ENCODE results near the gene C1orf232. TPM values are rescaled to one million over a fixed set of nuclear protein-coding genes. Genes with fewer than 3 reads are reported as not detected.

The C1orf232 gene
- polyA plus RNA-seq, 1 experiment = not detected

GRCh38 chr1:26195805-26196204 lies 27.0 kb upstream of the C1orf232 start:
- ChIA-PET POLR2A (no interaction called here), CTCF (interaction anchor here (1.0 kb wide), 1 partner anchor 14 kb away, joined by 3 read pairs; no protein-coding TSS in a partner anchor)
- DNase-seq (ENCODE audit: low read depth) = no peak
- TF ChIP-seq, protein P1, sequence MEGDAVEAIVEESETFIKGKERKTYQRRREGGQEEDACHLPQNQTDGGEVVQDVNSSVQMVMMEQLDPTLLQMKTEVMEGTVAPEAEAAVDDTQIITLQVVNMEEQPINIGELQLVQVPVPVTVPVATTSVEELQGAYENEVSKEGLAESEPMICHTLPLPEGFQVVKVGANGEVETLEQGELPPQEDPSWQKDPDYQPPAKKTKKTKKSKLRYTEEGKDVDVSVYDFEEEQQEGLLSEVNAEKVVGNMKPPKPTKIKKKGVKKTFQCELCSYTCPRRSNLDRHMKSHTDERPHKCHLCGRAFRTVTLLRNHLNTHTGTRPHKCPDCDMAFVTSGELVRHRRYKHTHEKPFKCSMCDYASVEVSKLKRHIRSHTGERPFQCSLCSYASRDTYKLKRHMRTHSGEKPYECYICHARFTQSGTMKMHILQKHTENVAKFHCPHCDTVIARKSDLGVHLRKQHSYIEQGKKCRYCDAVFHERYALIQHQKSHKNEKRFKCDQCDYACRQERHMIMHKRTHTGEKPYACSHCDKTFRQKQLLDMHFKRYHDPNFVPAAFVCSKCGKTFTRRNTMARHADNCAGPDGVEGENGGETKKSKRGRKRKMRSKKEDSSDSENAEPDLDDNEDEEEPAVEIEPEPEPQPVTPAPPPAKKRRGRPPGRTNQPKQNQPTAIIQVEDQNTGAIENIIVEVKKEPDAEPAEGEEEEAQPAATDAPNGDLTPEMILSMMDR (IDR thresholded peaks at IDR 0.05; ENCODE audit: insufficient read depth, low read depth, low read length) = no peak
- no peaks in the 10 kb centered on the region for H3K27me3 ChIP-seq (ENCODE audit: control insufficient read depth, insufficient read depth, low read length)
- no peak overlapping the region for H3K4me3 ChIP-seq (ENCODE audit: low read depth, low read length)
- no peaks in the 10 kb centered on the region for H3K36me3 ChIP-seq (ENCODE audit: control insufficient read depth, insufficient read depth, low read length)

DNA sequence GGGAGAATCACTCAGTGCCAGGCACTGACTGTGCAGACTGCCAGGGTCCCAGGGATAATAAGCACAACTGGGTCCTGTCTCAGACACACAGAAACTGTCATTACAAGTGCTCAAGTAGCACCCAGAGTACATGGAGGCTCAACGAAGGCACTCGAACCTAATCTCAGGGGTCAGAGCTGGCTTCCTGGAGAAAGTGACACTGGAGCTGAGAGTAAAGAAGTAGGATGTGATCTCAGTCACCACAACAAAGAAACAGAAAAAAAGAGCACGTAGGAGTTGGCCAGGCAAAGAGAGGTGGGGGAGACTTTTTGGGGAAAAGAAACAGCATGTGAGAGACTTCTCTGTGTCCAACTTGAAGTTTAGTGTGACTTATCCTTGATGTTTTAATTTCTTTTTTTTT lies 23.0 kb upstream of the C1orf232 start:
- Histone ChIP-seq H3K36me3 (ENCODE audit: control insufficient read depth, insufficient read depth, low read length) (no peaks in the 10 kb centered on the region), H3K27me3 (ENCODE audit: control insufficient read depth, insufficient read depth, low read length) (no peaks in the 10 kb centered on the region), H3K4me3 (ENCODE audit: low read depth, low read length) (no peak overlapping the region)
- CTCF ChIA-PET = no interaction called here
- TF ChIP-seq, protein P1 (IDR thresholded peaks at IDR 0.05; ENCODE audit: insufficient read depth, low read depth, low read length) = no peak
- no peak for DNase-seq (ENCODE audit: low read depth)
- POLR2A ChIA-PET = no interaction called here

GRCh38 chr1:26190373-26190987 lies 21.7 kb upstream of the C1orf232 start, which contains the start of gene CATSPER4:
CATSPER4 (plus strand) TSS chr1:26190602; CDS start chr1:26190628, 26 bp downstream.
- no peak for DNase-seq (ENCODE audit: low read depth)
- Histone ChIP-seq H3K4me3 (ENCODE audit: low read depth, low read length) (no peak within 1 kb of the TSS), H3K27me3 (ENCODE audit: control insufficient read depth, insufficient read depth, low read length) (no peaks in the 10 kb centered on the region), H3K36me3 (ENCODE audit: control insufficient read depth, insufficient read depth, low read length) (no peaks in the 10 kb centered on the region)
- TF ChIP-seq, protein P1 (IDR thresholded peaks at IDR 0.05; ENCODE audit: insufficient read depth, low read depth, low read length) = no peak
- CTCF ChIA-PET = interaction anchor here (1.0 to 1.5 kb wide), 3 partner anchors 46 to 201 kb away, joined by 3 to 6 read pairs (median 4); no protein-coding TSS in a partner anchor
- POLR2A ChIA-PET = interaction anchor here (0.6 kb wide), 1 partner anchor 120 kb away, joined by 5 read pairs; no protein-coding TSS in a partner anchor

DNA sequence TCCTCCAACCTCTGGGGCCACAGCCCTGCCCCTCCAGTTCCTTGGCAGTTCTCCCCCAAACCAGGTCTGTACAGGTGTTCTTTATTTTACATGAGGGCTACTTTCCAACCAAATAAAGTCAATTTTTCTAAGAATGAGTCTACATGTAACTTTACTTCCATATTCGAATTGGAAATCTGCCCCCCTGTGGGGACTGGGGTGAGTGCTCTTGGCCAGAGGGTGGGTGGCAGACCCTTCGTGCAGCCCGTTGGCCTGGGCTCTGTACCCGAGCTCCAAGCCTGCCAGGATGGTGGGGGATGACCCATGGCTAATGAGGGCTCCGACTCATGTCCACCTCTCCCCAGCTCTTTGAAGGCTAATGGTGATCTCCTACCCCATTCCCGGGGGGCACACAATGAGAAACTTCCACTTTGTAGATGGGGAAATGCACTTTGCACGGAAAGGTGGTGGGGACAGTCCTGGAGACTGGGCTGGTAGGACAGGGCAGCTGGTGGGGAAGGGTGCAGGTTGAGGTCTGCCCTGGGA lies 21.1 kb upstream of the C1orf232 start:
- POLR2A ChIA-PET = interaction anchor here (0.6 kb wide), 1 partner anchor 121 kb away, joined by 5 read pairs; no protein-coding TSS in a partner anchor
- Histone ChIP-seq H3K27me3 (ENCODE audit: control insufficient read depth, insufficient read depth, low read length) (no peaks in the 10 kb centered on the region), H3K36me3 (ENCODE audit: control insufficient read depth, insufficient read depth, low read length) (no peaks in the 10 kb centered on the region), H3K4me3 (ENCODE audit: low read depth, low read length) (no peak overlapping the region)
- TF ChIP-seq, protein P1 (IDR thresholded peaks at IDR 0.05; ENCODE audit: insufficient read depth, low read depth, low read length) = no peak
- CTCF ChIA-PET = interaction anchor here (1.0 to 1.5 kb wide), 3 partner anchors 45 to 201 kb away, joined by 3 to 6 read pairs (median 4); no protein-coding TSS in a partner anchor
- no peak for DNase-seq (ENCODE audit: low read depth)

GRCh38 chr1:26189331-26189730 lies 20.6 kb upstream of the C1orf232 start:
- ChIA-PET POLR2A (no interaction called here), CTCF (interaction anchor here (1.0 to 1.5 kb wide), 3 partner anchors 45 to 202 kb away, joined by 3 to 6 read pairs (median 4); no protein-coding TSS in a partner anchor)
- Histone ChIP-seq H3K36me3 (ENCODE audit: control insufficient read depth, insufficient read depth, low read length) (no peaks in the 10 kb centered on the region), H3K4me3 (ENCODE audit: low read depth, low read length) (no peak overlapping the region), H3K27me3 (ENCODE audit: control insufficient read depth, insufficient read depth, low read length) (no peaks in the 10 kb centered on the region)
- TF ChIP-seq, protein P1 (IDR thresholded peaks at IDR 0.05; ENCODE audit: insufficient read depth, low read depth, low read length) = no peak
- no peak for DNase-seq (ENCODE audit: low read depth)
